ENCODE measurements around the gene RMND1.
"Not testable (repeated sequence)": the region's sequence is repeated elsewhere in the genome, so short reads cannot be mapped to it uniquely, and the experiment has no call there.

Gene RMND1

DNA sequence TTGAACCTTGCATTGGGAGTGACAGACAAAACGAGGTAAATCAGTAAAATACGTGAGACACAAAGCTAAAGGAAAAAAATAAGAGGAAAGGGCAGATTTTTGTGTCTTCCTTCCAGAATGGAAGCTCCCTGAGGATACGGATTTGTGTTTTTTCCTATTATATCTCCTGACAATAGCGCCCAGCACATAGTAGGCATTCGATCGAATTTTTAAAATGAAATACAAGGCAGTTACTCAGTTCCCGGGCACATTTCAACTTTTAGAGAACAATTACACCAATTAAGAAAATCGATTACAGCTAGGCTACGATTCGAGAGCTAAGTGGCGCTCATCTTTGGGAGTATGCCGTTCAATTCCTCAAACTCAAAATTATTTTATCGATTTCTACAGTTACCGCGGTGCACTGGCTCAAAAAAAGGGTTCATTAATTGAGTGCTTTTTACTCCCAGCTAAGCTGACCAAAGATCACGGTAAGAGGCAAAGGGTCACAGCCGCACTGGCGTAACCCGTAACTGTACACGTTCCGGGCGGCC lies 443 bp downstream of the RMND1 start:
- no peak for DNase-seq

DNA sequence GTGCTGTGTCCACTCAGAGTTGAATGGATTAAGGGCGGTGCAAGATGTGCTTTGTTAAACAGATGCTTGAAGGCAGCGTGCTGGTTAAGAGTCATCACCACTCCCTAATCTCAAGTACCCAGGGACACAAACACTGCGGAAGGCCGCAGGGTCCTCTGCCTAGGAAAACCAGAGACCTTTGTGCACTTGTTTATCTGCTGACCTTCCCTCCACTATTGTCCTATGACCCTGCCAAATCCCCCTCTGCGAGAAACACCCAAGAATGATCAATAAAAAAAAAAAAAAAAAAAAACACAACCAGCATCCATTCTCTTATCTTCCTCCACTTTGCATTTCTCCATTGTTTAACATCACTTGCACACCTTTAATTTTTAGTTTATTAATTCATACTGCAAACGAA lies 998 bp downstream of the RMND1 start:
- DNase-seq: not testable (repeated sequence)

DNA sequence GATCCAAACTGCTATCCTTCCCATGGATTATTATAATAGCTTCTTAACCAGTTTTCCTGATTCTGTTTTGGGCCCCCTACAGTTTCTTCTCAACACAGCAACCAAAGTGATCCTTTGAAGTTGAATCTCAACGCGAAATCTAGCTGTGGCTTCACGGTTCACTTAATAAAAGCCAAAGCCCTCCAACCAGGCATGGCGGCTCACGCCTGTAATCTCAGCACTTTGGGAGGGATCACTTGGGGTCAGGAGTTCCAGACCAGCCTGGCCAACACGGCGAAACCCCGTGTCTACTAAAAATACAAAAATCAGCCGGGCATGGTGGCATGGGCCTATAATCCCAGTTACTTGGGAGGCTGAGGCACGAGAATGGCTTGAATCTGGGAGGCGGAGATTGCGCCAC lies 3.3 kb downstream of the RMND1 start:
- no peak for DNase-seq

DNA sequence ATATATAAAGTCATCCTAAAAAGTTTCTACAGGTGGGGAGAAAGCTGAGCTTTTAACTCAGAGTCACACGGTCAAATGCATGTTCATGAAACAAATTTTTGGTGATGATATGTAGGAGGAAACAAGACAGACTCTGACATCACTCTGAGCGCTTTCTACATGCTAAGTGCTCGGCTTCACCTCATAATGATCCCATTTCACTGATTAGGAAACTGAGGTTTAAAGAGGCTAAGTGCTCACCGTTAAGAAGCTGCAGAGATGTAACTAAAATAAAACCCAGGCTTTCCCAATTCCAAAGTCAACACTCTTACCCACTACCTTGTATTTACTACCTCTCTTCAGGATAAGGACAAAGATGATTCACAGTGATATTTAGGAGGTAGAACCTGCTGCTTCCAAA lies 4.7 kb downstream of the RMND1 start:
- no peak for DNase-seq

GRCh38 chr6:151445482-151445881 lies 6.4 kb downstream of the RMND1 start:
- no peak for DNase-seq

DNA sequence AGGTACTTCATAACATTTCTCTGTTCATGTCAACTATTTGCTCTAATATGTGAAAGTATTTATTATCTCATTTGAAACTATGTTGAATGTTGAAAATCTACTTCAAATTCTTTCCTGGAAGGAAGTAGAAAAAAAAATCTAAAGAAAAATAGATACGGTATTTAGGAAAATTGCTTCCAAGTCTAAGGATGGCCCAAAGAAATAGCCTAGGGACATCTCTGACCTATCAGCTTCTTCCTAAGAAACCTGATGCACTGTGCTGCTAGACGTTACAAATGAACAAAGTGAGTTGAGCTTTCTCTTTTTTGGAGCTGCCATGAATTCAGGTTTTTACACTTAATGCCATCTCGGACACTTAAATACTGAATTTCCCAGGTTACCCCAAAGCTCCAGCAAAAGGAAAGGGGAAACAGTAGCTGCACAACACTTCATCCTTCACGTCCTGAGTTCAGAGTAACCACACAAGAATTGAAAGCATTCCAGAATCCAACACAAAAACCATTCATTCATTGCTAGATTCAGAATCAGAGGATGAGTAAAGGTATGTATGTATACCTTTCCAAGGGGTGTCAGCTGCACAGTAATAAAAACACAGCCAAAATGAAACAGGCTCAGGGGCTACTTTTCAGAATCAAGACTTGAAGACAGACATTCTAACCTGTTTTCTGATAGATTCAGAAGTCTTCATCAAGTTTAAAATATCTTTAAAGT lies 7.9 kb downstream of the RMND1 start:
- no peak for DNase-seq

DNA sequence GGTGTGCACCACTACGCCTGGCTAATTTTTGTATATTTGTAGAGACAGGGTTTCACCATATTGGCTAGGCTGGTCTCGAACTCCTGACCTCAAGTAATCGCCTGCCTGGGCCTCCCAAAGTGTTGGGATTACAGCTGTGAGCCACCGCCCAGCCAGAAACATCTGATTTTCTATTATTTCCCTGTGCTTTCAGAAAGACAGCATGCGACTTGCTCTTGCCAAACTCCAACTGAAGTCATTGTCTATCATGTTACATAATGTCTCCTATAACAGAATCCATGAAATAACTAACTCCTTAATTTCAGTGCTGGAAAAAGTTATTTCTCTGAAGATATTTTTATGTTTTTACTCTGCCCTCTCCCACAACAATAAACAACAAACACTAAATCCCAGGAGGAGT lies 8.5 kb downstream of the RMND1 start:
- DNase-seq: no peak

- DNase-seq: peak; percentile 18
These were observed 9.6 kb downstream of the RMND1 start for GRCh38 chr6:151442371-151442770.

GRCh38 chr6:151441390-151442166 lies 10.3 kb downstream of the RMND1 start:
- DNase-seq: no peak

DNA sequence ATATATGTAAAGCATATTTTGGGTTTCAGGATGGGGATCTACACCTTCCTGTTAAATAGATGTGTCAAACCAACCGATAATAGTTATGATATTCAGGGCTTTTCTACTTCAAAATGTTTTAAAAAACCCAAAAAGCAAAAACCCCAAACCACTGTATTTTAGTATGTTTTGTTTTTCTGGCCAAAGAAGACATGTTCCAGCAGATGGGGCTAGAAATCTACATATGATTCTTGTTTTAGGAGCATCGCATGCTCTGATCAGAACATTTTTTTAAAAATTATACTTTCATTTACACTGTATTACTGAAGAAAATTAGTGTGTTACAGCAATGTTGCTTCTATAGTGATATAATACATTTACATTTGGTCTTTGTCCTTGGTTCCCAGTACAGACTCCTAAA lies 11.0 kb downstream of the RMND1 start:
- DNase-seq: no peak

DNA sequence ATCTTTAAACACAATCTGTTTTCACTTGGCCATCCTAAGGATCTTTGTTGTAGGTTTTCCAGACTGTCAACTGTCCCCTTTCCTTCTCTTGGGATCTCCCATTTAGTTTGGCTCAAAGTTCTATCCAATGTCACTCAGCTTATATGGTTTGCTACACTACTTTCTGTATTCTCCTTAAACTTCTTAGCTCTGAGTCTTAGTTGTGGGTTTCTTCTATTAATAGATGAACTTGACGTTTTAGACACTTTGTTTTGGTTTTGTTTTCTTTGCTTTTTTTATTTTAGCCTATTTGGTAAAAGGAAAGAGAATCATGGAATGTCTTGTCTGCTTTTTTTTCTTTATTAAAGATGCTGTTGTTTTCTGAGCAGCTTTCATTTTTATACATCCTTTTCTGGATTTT lies 11.4 kb downstream of the RMND1 start:
- no peak for DNase-seq

DNA sequence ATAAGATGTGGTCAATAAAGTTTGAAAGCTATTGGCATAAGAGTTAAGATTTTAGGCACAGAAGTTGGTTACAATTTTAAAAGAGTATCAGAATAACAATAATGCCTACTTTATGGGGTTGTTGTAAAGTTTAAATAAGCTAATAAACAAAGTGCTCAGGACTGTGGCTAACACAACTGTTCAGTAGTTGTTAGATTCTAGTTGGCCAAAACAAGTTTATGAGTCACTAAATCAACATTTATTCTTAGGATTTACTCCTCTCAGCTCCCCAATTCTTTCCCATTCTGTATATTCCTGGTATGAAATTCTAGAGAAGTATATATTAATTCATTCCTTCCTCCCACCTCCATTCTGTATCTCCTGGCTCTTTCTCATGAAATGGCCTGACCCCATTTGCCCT lies 14.5 kb downstream of the RMND1 start:
- DNase-seq: no peak

GRCh38 chr6:151436802-151437201 lies 15.1 kb downstream of the RMND1 start:
- no peak for DNase-seq

DNA sequence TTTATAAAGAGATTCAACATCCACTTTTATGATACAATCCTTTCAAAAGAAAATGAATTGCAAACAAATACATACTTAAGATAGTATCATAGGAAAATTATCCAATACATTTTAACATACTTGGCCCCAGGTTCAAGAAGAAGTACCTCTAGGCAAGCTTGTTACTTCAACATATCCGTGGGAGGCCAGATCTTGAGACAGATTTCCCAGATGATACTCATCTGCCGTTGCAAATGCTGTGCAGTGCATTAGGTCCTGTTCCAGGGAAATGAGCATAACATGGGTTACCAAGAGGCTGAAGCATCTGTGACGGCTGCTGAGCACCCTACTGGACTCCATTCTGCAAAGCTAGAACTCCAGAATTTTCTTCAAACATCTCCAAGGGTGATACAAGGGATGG lies 15.6 kb downstream of the RMND1 start:
- DNase-seq: no peak

GRCh38 chr6:151434369-151434768 lies 17.6 kb downstream of the RMND1 start:
- DNase-seq: no peak

- DNase-seq: no peak
These were observed 19.3 kb downstream of the RMND1 start for GRCh38 chr6:151432651-151433050.

GRCh38 chr6:151431337-151431736 lies 20.6 kb downstream of the RMND1 start:
- DNase-seq: no peak

DNA sequence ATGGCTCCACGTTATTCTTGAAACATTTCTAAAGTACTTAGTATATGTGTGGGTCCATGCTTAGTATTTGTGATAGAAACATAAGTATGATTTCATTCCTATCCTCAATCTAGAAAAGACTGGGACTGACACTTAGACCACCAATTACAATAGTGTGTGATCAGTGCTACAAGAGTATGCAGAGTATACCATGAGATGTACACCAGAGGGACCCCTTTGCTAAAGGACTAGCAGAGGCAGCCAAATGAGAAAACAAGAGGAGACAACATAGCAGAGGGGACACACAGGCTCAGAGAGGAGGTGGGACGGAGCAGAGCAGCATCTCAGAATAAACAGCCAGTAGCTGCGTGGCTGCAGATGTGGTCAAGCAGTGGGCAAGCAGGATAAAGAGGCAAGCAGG lies 21.0 kb downstream of the RMND1 start:
- DNase-seq: no peak

- no peak for DNase-seq
These were observed 23.7 kb downstream of the RMND1 start for GRCh38 chr6:151428093-151428735.

DNA sequence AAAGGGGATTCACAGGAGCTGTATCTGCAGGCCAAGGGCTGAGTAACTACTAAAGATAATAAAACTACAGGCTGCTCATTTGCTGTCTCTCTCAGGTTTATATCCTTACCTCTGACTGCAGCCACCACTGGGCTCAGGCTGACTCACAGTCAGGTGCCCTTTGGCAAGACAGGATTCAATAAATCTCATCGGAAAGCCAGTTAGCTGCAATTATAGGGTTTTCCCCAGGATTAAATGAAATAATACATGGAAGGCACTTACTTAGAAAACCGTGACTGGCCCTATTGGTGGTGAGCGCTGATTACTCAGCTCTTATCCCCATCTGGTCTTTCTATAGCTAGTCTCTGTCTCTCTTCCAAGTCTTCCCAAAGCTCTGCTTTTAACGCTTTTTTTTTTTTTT lies 26.4 kb downstream of the RMND1 start:
- DNase-seq: no peak

DNA sequence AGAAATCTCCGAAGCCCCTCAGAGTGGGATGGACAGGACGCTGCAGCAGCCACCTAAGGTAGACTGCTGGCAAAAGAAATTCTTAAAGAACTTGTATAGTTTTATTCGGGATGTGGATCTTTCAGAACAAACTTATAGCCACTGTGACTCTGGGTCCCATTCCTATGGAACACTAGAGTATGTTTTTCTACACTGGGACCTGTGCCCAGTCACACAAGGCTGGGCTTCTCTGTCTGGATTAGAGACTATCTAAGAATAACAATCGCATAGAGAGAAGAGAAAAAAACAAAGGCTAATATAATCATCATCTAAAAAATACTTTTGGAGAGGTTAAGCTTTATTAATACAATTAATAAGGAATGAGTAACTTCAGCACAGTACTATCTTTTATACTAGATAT lies 28.9 kb downstream of the RMND1 start:
- DNase-seq: no peak

- no peak for DNase-seq
These were observed 34.4 kb downstream of the RMND1 start for GRCh38 chr6:151417477-151417876.

DNA sequence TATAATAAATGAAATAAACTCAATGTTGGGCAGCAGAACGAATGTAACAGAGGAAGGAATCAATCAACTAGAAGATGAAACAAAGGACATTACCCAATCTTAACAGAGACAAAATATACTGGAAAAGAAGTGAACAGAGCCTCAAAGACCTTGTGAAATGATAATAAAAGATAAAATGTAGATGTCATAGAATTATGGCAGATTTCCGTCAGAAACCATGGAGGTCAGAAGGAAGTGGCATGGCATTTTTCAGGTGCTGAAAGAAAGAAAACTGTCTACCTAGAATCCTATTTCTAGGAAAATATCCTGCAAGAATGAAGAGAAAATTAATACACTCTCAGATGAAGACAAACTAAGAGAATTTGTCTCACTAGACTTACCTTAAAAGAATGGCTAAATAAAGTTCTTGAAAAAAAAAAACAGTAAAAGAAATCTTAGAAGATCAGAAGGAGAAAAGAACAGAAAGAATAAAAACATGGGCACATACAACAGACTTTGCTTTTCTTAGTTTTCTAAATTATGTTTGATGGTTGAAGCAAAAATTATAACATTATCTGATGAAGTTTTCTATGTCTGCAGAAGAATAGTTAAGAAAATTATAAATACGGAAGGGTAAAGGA lies 37.2 kb downstream of the RMND1 start:
- DNase-seq: no peak
